ENCODE results near the gene STK32B. TPM values are rescaled to one million over a fixed set of nuclear protein-coding genes. Genes with fewer than 3 reads are reported as not detected.

The STK32B gene
- total RNA-seq, 3 donors from 2014 or later: not detected

DNA sequence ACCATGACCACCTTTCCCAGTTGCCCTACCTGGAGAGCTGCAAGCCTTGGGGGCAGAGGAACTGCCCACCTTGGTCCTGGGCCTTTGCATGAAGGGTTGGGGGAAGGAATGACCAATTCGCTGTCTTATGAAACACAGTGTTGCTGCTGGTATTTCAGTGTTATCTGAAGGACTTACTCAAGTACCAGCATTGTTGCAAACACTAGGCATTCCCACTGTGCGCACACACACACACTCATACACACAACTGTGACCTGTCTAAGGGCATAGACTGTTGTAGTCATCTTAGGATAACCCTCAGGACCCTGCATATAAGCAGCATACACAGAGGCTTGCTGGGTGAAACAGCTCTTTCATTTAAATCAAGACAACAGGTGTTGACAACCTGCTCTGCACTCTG lies 446.2 kb downstream of the STK32B start:
- Mint-ChIP-seq H3K36me3 (ENCODE audit: insufficient read depth) (no peaks in the 10 kb centered on the region), H3K27me3 (ENCODE audit: low read depth) (peaks cover 2% of the 10 kb centered on the region), H3K9me3 (no peaks in the 10 kb centered on the region), H3K4me1 (ENCODE audit: low read depth) (no peaks in the 10 kb centered on the region), H3K4me3 (no peak overlapping the region)
- ATAC-seq (no peak), DNase-seq (no peak)

- no peaks in the 10 kb centered on the region for H3K4me1 Mint-ChIP-seq (ENCODE audit: low read depth)
- H3K9me3 Mint-ChIP-seq: no peaks in the 10 kb centered on the region
- ATAC-seq (no peak), DNase-seq (no peak)
- no peaks in the 10 kb centered on the region for H3K36me3 Mint-ChIP-seq (ENCODE audit: insufficient read depth)
- peaks cover 2% of the 10 kb centered on the region for H3K27me3 Mint-ChIP-seq (ENCODE audit: low read depth)
- no peak overlapping the region for H3K4me3 Mint-ChIP-seq
Observed at GRCh38 chr4:5500165-5500564, 448.9 kb downstream of the STK32B start.

DNA sequence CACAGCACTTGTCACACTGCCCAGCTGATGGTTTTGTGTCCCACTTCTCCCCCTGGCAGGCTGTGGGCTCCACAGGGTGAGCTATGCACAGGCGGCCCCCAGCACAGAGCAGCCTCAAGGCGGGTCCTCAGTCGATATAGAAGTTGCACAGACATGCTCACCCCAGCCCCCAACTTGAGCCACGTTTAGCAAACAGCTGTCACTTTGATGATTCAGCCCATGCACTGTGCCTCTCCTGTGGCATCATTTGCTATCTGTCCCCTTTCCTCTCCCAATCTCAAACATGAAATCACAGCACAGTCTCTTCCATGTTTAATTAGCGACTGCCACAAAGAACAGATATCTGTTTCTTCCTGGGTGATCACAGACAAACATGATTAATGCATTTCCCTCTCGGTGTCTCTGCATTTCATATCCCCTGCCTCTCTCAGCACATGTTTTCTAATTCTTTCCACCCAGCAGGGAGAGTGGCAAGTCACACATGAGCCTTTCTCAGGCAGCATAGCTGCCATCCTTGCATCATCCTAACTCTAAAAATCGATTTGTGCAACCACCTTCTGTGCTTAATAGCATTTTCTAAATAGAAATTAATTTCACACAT lies 452.2 kb downstream of the STK32B start:
- DNase-seq: no peak
- no peak for ATAC-seq
- Mint-ChIP-seq H3K36me3 (ENCODE audit: insufficient read depth) (no peaks in the 10 kb centered on the region), H3K4me1 (ENCODE audit: low read depth) (no peaks in the 10 kb centered on the region), H3K9me3 (no peaks in the 10 kb centered on the region), H3K27me3 (ENCODE audit: low read depth) (no peaks in the 10 kb centered on the region), H3K4me3 (no peak overlapping the region)

GRCh38 chr4:5504486-5504885 lies 453.2 kb downstream of the STK32B start:
- Mint-ChIP-seq H3K4me3 (no peak overlapping the region), H3K4me1 (ENCODE audit: low read depth) (no peaks in the 10 kb centered on the region), H3K36me3 (ENCODE audit: insufficient read depth) (no peaks in the 10 kb centered on the region), H3K27me3 (ENCODE audit: low read depth) (no peaks in the 10 kb centered on the region), H3K9me3 (no peaks in the 10 kb centered on the region)
- DNase-seq (no peak), ATAC-seq (no peak)

GRCh38 chr4:5510504-5510903 lies 459.2 kb downstream of the STK32B start:
- DNase-seq: no peak

GRCh38 chr4:5511791-5512190 lies 460.5 kb downstream of the STK32B start:
- Mint-ChIP-seq H3K9me3 (peaks cover 10% of the 10 kb centered on the region), H3K27me3 (ENCODE audit: low read depth) (no peaks in the 10 kb centered on the region), H3K36me3 (ENCODE audit: insufficient read depth) (no peaks in the 10 kb centered on the region), H3K4me3 (no peak overlapping the region), H3K4me1 (ENCODE audit: low read depth) (no peaks in the 10 kb centered on the region)
- DNase-seq (no peak), ATAC-seq (no peak)

More at GRCh38 chr4:5510504-5510903, 459.2 kb downstream of the STK32B start:
- no peak overlapping the region for H3K4me3 Mint-ChIP-seq
- no peaks in the 10 kb centered on the region for H3K27me3 Mint-ChIP-seq (ENCODE audit: low read depth)
- peaks cover 10% of the 10 kb centered on the region for H3K9me3 Mint-ChIP-seq
- H3K4me1 Mint-ChIP-seq (ENCODE audit: low read depth): no peaks in the 10 kb centered on the region
- no peak for ATAC-seq
- no peaks in the 10 kb centered on the region for H3K36me3 Mint-ChIP-seq (ENCODE audit: insufficient read depth)

- DNase-seq (no peak), ATAC-seq (no peak)
- H3K36me3 Mint-ChIP-seq (ENCODE audit: insufficient read depth): no peaks in the 10 kb centered on the region
- no peaks in the 10 kb centered on the region for H3K4me1 Mint-ChIP-seq (ENCODE audit: low read depth)
- H3K9me3 Mint-ChIP-seq: peaks cover 13% of the 10 kb centered on the region
- H3K4me3 Mint-ChIP-seq: no peak overlapping the region
- H3K27me3 Mint-ChIP-seq (ENCODE audit: low read depth): no peaks in the 10 kb centered on the region
Observed at GRCh38 chr4:5515646-5516045, 464.4 kb downstream of the STK32B start.

DNA sequence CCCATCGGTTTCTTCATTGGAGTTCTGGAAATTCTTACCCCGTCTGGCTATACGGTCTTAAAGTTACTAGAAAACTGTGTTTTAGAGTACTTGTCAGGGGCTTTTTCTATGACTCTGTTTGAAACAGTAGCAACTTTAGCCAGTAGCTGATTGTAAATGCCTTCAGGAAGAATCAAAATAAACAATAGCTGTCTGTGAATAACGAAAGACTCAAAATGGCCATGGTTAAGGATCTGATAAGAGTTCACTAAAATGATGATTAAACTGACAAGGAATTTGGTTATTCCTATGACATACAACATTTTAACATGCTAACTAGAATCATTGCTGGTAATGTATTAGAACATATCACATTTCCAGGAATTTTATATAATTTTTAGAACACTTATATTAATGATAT lies 466.1 kb downstream of the STK32B start:
- Mint-ChIP-seq H3K27me3 (ENCODE audit: low read depth) (no peaks in the 10 kb centered on the region), H3K4me1 (ENCODE audit: low read depth) (no peaks in the 10 kb centered on the region), H3K9me3 (peaks cover 13% of the 10 kb centered on the region), H3K4me3 (no peak overlapping the region), H3K36me3 (ENCODE audit: insufficient read depth) (no peaks in the 10 kb centered on the region)
- no peak for ATAC-seq
- DNase-seq: no peak

DNA sequence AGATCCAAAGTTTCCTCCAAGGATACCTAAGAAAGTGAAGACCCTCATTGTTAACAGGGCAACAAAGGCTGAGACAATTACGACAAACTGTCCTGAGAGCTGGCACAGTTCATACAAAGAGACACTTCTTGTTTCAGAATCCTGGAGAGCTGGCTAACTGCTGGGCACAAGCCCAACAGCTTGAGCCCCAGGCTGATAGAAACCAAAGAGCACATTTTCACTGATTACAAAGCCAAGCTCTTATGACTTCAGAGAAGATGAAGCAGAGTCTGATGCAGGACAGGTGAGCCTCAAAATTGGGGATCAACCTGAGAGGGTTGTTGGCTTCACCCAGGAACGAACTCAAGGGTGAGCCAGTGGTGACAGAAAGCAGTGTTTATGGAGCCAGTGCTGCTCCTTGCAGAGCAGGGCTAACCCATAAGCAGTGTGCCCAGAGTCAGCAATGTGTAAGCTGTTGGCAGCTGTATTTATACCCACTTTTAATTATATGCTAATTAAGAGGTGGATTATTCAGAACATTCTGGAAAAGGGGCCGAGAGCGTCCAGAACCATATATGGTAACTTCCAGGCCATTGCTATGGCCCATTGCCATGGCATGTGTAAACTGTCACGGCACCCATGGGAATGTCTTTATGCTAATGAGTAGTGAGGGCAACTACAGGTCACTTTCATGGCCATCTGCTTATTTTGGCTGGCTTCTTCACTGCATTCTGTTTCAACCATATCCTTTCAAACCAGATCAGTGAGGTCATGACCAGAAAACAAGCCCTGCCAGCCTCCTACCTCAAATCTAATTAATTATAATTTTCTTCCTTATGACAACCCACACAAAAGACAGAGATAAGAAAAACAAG lies 473.4 kb downstream of the STK32B start:
- ATAC-seq: no peak

GRCh38 chr4:5526080-5526846 lies 475.0 kb downstream of the STK32B start:
- no peaks in the 10 kb centered on the region for H3K9me3 Mint-ChIP-seq
- ATAC-seq (no peak), DNase-seq (no peak)
- H3K36me3 Mint-ChIP-seq (ENCODE audit: insufficient read depth): no peaks in the 10 kb centered on the region
- no peaks in the 10 kb centered on the region for H3K27me3 Mint-ChIP-seq (ENCODE audit: low read depth)
- no peaks in the 10 kb centered on the region for H3K4me1 Mint-ChIP-seq (ENCODE audit: low read depth)
- no peak overlapping the region for H3K4me3 Mint-ChIP-seq

More for the DNA sequence above, 473.4 kb downstream of the STK32B start:
- no peak overlapping the region for H3K4me3 Mint-ChIP-seq
- H3K4me1 Mint-ChIP-seq (ENCODE audit: low read depth): no peaks in the 10 kb centered on the region
- no peaks in the 10 kb centered on the region for H3K27me3 Mint-ChIP-seq (ENCODE audit: low read depth)
- H3K9me3 Mint-ChIP-seq: peaks cover 5% of the 10 kb centered on the region
- H3K36me3 Mint-ChIP-seq (ENCODE audit: insufficient read depth): no peaks in the 10 kb centered on the region
- no peak for DNase-seq

GRCh38 chr4:5527211-5527610 lies 475.9 kb downstream of the STK32B start:
- DNase-seq (no peak), ATAC-seq (no peak)
- H3K36me3 Mint-ChIP-seq (ENCODE audit: insufficient read depth): no peaks in the 10 kb centered on the region
- no peaks in the 10 kb centered on the region for H3K27me3 Mint-ChIP-seq (ENCODE audit: low read depth)
- no peak overlapping the region for H3K4me3 Mint-ChIP-seq
- H3K4me1 Mint-ChIP-seq (ENCODE audit: low read depth): no peaks in the 10 kb centered on the region
- no peaks in the 10 kb centered on the region for H3K9me3 Mint-ChIP-seq

GRCh38 chr4:5528031-5528436 lies 476.8 kb downstream of the STK32B start:
- Mint-ChIP-seq H3K4me3 (no peak overlapping the region), H3K4me1 (ENCODE audit: low read depth) (no peaks in the 10 kb centered on the region), H3K27me3 (ENCODE audit: low read depth) (no peaks in the 10 kb centered on the region), H3K9me3 (no peaks in the 10 kb centered on the region), H3K36me3 (ENCODE audit: insufficient read depth) (no peaks in the 10 kb centered on the region)
- DNase-seq: no peak
- ATAC-seq: no peak

GRCh38 chr4:5532100-5532499 lies 480.8 kb downstream of the STK32B start:
- peaks cover 3% of the 10 kb centered on the region for H3K4me1 Mint-ChIP-seq (ENCODE audit: low read depth)
- no peak for DNase-seq
- no peak for ATAC-seq
- H3K27me3 Mint-ChIP-seq (ENCODE audit: low read depth): peaks cover 2% of the 10 kb centered on the region
- no peak overlapping the region for H3K4me3 Mint-ChIP-seq
- peaks cover 19% of the 10 kb centered on the region for H3K9me3 Mint-ChIP-seq
- no peaks in the 10 kb centered on the region for H3K36me3 Mint-ChIP-seq (ENCODE audit: insufficient read depth)

DNA sequence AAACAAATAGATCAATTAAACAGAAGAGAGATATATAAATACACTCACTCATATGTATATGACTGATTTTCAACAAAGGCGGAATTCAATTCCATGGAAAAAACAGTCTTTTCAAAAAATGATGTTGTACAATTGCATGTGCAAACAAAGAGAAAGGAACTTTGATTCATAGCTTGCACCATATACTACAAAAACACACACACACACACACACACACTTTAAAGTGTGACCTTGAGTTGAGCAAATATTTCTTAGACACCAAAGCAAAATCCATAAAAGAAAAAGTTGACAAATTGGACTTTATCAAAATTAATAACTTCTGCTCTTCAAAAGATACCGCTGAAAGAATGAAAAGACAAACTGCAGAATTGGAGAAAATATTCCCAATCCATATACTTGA lies 488.3 kb downstream of the STK32B start:
- Mint-ChIP-seq H3K4me3 (no peak overlapping the region), H3K27me3 (ENCODE audit: low read depth) (no peaks in the 10 kb centered on the region), H3K4me1 (ENCODE audit: low read depth) (no peaks in the 10 kb centered on the region), H3K36me3 (ENCODE audit: insufficient read depth) (no peaks in the 10 kb centered on the region), H3K9me3 (peaks cover 11% of the 10 kb centered on the region)
- DNase-seq: no peak
- no peak for ATAC-seq

Measured in activated T-cell treated with anti-CD3 and anti-CD28 coated beads, Interleukin-2, amount 50 U/mL, for 4 hours (primary cell).